Measurements from ENCODE around the gene DEUP1.

DEUP1 gene

DNA sequence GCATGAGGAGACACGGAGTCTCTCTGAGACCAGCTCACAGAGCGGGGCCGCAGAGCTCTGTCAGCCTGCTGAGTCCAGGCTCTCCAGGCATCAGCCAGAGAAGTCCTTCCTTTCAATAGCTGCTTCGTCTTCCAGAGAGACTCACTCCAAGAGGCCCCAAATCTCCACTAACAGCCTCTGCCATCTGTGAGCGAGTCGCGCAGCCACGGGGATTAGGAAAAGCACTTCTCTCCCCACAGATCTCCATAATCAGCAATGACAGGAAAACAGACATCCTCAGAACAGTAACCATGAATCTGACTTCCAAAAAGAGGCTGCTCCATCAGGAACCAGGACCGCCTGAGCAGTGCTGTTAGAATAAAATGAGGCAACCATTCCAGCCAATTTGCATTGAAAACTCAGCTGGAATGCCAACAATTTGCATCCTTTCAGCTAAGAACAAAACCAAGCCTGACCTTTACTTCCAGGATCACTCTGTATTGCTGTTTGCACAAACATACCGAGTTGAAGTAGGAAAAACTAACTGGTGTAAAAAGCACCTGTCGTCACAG, 147.2 kb downstream of the DEUP1 start:
- in situ Hi-C loops (cut with MboI; ENCODE audit: low sequenced_read_pairs): no loop called here

- in situ Hi-C loops (cut with MboI; ENCODE audit: low sequenced_read_pairs): no loop called here
These were observed 148.3 kb downstream of the DEUP1 start for GRCh38 chr11:93478841-93479240.

GRCh38 chr11:93480256-93480655, 149.7 kb downstream of the DEUP1 start:
- in situ Hi-C loops (cut with MboI; ENCODE audit: low sequenced_read_pairs): no loop called here

- in situ Hi-C loops (cut with MboI; ENCODE audit: low sequenced_read_pairs): no loop called here
These were observed 150.2 kb downstream of the DEUP1 start for GRCh38 chr11:93480756-93481155.

DNA sequence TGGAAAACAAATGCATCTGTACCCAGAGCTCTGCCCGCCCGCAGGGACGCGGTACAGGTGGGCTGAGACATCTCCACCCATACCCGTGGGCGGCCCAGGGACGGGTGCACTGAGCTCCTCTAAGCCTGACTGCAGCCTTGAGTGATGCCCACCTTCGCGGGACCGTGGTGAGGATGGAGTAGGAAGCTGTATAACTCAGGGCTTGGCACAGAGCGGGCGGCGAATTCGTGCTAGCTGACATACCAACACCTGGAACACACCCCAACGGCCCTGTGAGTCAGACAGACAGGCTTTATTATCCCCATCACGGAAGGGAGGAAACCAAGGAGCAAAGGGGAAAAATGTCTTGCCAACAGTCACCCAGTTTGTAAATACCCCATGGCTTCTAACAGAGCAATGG, 150.7 kb downstream of the DEUP1 start:
- in situ Hi-C loops (cut with MboI; ENCODE audit: low sequenced_read_pairs): no loop called here

GRCh38 chr11:93481696-93482095, 151.2 kb downstream of the DEUP1 start:
- in situ Hi-C loops (cut with MboI; ENCODE audit: low sequenced_read_pairs): no loop called here

DNA sequence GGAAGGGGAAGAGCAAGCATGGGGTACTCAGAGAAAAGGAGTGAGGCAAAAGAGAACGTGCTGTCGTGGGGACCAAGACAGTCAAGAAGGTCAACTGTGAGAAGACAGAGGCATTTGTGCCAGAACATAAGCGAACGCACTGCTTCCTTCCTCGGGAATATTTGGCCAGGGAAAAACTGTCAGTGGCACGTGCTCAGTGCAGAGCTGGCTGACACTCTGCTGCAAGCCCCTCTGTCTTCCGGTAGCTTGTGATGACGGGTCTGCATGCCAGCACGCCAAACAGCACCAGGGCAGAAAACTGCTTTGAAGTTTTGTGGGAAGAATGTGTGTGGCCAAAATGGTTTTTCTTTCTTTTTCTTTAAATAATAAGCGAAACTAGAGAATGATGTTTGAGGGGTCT, 152.0 kb downstream of the DEUP1 start:
- in situ Hi-C loops (cut with MboI; ENCODE audit: low sequenced_read_pairs): no loop called here

GRCh38 chr11:93484716-93485115, 154.2 kb downstream of the DEUP1 start:
- in situ Hi-C loops (cut with MboI; ENCODE audit: low sequenced_read_pairs): no loop called here

GRCh38 chr11:93485983-93486382, 155.4 kb downstream of the DEUP1 start:
- in situ Hi-C loops (cut with MboI; ENCODE audit: low sequenced_read_pairs): no loop called here

DNA sequence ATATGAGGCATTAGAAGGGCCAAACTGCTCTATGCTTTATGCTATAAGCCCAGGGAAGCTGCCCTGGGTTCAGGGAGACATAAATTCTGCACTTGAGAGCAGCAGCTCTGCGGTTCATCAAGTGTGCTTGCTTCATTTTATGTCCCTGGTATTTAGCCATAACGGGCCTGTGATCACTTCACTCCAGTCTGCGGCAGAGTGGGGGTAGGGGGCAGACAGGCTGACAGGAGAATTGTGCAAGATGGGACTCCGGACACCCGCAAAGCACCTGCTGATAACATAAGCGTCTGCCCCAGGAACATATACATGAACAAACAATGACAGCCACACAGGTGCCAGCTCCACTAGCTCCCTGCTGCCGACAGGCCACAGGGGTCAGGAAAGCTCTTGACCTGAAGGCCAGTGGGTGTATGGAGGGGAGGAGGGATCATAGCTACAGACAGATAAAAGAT, 156.5 kb downstream of the DEUP1 start:
- in situ Hi-C loops (cut with MboI; ENCODE audit: low sequenced_read_pairs): no loop called here
